ENCODE measurements around the gene TMEM258. TPM values are rescaled to one million over a fixed set of nuclear protein-coding genes. Genes with fewer than 3 reads are reported as not detected.

The TMEM258 gene
- total RNA-seq, 1 donor from 2014 or later, result 71.4 TPM

- Histone ChIP-seq H3K9ac (no peak overlapping the region), H3F3A (ENCODE audit: low read depth) (no peaks in the 10 kb centered on the region), H3K36me3 (no peaks in the 10 kb centered on the region), H3K9me3 (ENCODE audit: low read depth) (no peaks in the 10 kb centered on the region), H3K4me3 (no peak overlapping the region), H3K4me2 (no peak overlapping the region), H3K27ac (no peak overlapping the region), H2AFZ (replicated peaks) (no peak overlapping the region), H3K4me1 (peaks cover 27% of the 10 kb centered on the region), H4K20me1 (ENCODE audit: low read depth) (no peaks in the 10 kb centered on the region), H3K79me2 (ENCODE audit: low read depth) (no peaks in the 10 kb centered on the region), H3K27me3 (no peaks in the 10 kb centered on the region)
- DNase-seq (ENCODE audit: low spot score), result no peak
- no peak for TF ChIP-seq EZH2 (IDR thresholded peaks at IDR 0.05)
- TF ChIP-seq EZH2phosphoT487 (IDR thresholded peaks at IDR 0.05), result no peak
- no peak for TF ChIP-seq CTCF (IDR thresholded peaks at IDR 0.05)
- Mint-ChIP-seq H3K4me1 (peaks cover 20% of the 10 kb centered on the region), H3K27me3 (ENCODE audit: insufficient read depth, low read depth) (peaks cover 5% of the 10 kb centered on the region), H3K9me3 (no peaks in the 10 kb centered on the region), H3K36me3 (no peaks in the 10 kb centered on the region), H3K4me3 (no peak overlapping the region), H3K27ac (peak overlapping the region; percentile 79)
Measured at GRCh38 chr11:61766353-61766841, 26.0 kb downstream of the TMEM258 start.

GRCh38 chr11:61765550-61766253 lies 26.7 kb downstream of the TMEM258 start:
- TF ChIP-seq CTCF (IDR thresholded peaks at IDR 0.05), result no peak
- TF ChIP-seq EZH2phosphoT487 (IDR thresholded peaks at IDR 0.05), result no peak
- TF ChIP-seq EZH2 (IDR thresholded peaks at IDR 0.05), result no peak
- Mint-ChIP-seq H3K27ac (no peak overlapping the region), H3K4me1 (peaks cover 16% of the 10 kb centered on the region), H3K4me3 (no peak overlapping the region), H3K27me3 (ENCODE audit: insufficient read depth, low read depth) (peaks cover 5% of the 10 kb centered on the region), H3K9me3 (no peaks in the 10 kb centered on the region), H3K36me3 (no peaks in the 10 kb centered on the region)
- no peak overlapping the region for H3K4me2 ChIP-seq
- H3K9me3 ChIP-seq (ENCODE audit: low read depth), result no peaks in the 10 kb centered on the region
- H3K4me3 ChIP-seq, result no peak overlapping the region
- no peak for DNase-seq (ENCODE audit: low spot score)
- H3K9ac ChIP-seq, result no peak overlapping the region
- H2AFZ ChIP-seq (replicated peaks), result no peak overlapping the region
- H3K36me3 ChIP-seq, result no peaks in the 10 kb centered on the region
- H3K79me2 ChIP-seq (ENCODE audit: low read depth), result no peaks in the 10 kb centered on the region
- H3K27me3 ChIP-seq, result no peaks in the 10 kb centered on the region
- no peaks in the 10 kb centered on the region for H3F3A ChIP-seq (ENCODE audit: low read depth)
- peaks cover 29% of the 10 kb centered on the region for H3K4me1 ChIP-seq
- H3K27ac ChIP-seq, result no peak overlapping the region
- H4K20me1 ChIP-seq (ENCODE audit: low read depth), result no peaks in the 10 kb centered on the region

GRCh38 chr11:61764606-61765260 lies 27.7 kb downstream of the TMEM258 start:
- no peaks in the 10 kb centered on the region for H4K20me1 ChIP-seq (ENCODE audit: low read depth)
- H2AFZ ChIP-seq (replicated peaks), result no peak overlapping the region
- no peak overlapping the region for H3K27ac ChIP-seq
- no peaks in the 10 kb centered on the region for H3K27me3 ChIP-seq
- H3K9ac ChIP-seq, result no peak overlapping the region
- no peak for DNase-seq (ENCODE audit: low spot score)
- Mint-ChIP-seq H3K27me3 (ENCODE audit: insufficient read depth, low read depth) (peaks cover 5% of the 10 kb centered on the region), H3K4me1 (peaks cover 16% of the 10 kb centered on the region), H3K9me3 (no peaks in the 10 kb centered on the region), H3K4me3 (no peak overlapping the region), H3K36me3 (no peaks in the 10 kb centered on the region), H3K27ac (peak overlapping the region; percentile 25)
- peaks cover 27% of the 10 kb centered on the region for H3K4me1 ChIP-seq
- no peak overlapping the region for H3K4me3 ChIP-seq
- TF ChIP-seq EZH2 (IDR thresholded peaks at IDR 0.05) (no peak), CTCF (IDR thresholded peaks at IDR 0.05) (peak; percentile 24)
- peaks cover under 1% of the 10 kb centered on the region for H3F3A ChIP-seq (ENCODE audit: low read depth)
- H3K36me3 ChIP-seq, result no peaks in the 10 kb centered on the region
- H3K79me2 ChIP-seq (ENCODE audit: low read depth), result no peaks in the 10 kb centered on the region
- H3K4me2 ChIP-seq, result no peak overlapping the region
- H3K9me3 ChIP-seq (ENCODE audit: low read depth), result no peaks in the 10 kb centered on the region

Measured in neural progenitor cell (in vitro differentiated cells).